Central memory CD8-positive, alpha-beta T cell (primary cell): Measurements from ENCODE around the gene LAMA2.
"Not testable (repeated sequence)": the region's sequence is repeated elsewhere in the genome, so short reads cannot be mapped to it uniquely, and the experiment has no call there.

ENCODE experiments used
- ATAC-seq: fragments of 150-1000 bp; cut with Tn5 transposase; replicated peaks from 2 replicates; pipeline ENCODE4 v1.10.0; 2022; ENCODE audit warnings: mild to moderate bottlenecking, moderate FRiP score, moderate number of reproducible peaks; ENCODE audit not compliant: poor library complexity, severe bottlenecking; ENCODE audit errors: extremely low read depth
- DNase-seq, 2 donors: peaks; one replicate each; pipeline ENCODE4 v3.0.0; 2021; ENCODE audit warnings: low spot score in 2 of 2
- H3K27ac Mint-ChIP-seq: one replicate; pipeline ENCODE4 v1.8.0; 2022; ENCODE audit warnings: low read depth, mild to moderate bottlenecking, moderate library complexity, mixed read lengths
- H3K27me3 Mint-ChIP-seq: one replicate; pipeline ENCODE4 v1.8.0; 2022; ENCODE audit warnings: mixed read lengths
- H3K36me3 Mint-ChIP-seq: one replicate; pipeline ENCODE4 v1.8.0; 2022; ENCODE audit warnings: mild to moderate bottlenecking, moderate library complexity, mixed read lengths; ENCODE audit not compliant: insufficient read depth
- H3K4me1 Mint-ChIP-seq: one replicate; pipeline ENCODE4 v1.8.0; 2022; ENCODE audit warnings: mixed read lengths
- H3K4me3 Mint-ChIP-seq: one replicate; pipeline ENCODE4 v1.8.0; 2022; ENCODE audit warnings: mild to moderate bottlenecking, moderate library complexity, mixed read lengths
- H3K9me3 Mint-ChIP-seq: one replicate; pipeline ENCODE4 v1.8.0; 2022; ENCODE audit warnings: mixed read lengths

Gene LAMA2

GRCh38 chr6:129073691-129074395 is 190.9 kb downstream of the LAMA2 start:
- Mint-ChIP-seq H3K36me3 (no peaks in the 10 kb centered on the region), H3K27ac (no peak overlapping the region), H3K27me3 (peaks cover 14% of the 10 kb centered on the region), H3K4me1 (no peaks in the 10 kb centered on the region), H3K9me3 (peaks cover 4% of the 10 kb centered on the region), H3K4me3 (no peak overlapping the region)
- no peak for ATAC-seq
- DNase-seq: no peak

DNA sequence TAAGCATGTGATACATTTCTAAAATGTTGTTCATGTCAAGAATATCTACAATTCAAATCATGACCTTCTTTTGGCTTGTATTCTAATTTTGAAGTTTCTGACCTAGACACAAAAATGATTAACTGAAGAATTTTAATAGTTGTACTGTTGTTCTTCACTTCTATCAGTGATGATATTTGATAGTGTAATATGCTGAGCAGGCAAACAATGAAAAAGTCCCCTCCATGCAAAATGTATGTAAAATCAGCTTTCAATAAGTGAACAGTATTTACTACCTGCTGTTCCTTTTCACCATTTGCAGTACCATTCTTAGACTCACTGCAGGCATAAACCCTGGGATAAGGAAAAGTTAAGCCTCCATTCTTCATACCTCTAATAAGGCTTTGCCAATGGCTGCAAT is 201.5 kb downstream of the LAMA2 start:
- DNase-seq (no peak), ATAC-seq (no peak)
- H3K27ac Mint-ChIP-seq: no peak overlapping the region
- no peaks in the 10 kb centered on the region for H3K4me1 Mint-ChIP-seq
- no peak overlapping the region for H3K4me3 Mint-ChIP-seq
- H3K36me3 Mint-ChIP-seq: no peaks in the 10 kb centered on the region
- peaks cover 9% of the 10 kb centered on the region for H3K27me3 Mint-ChIP-seq
- no peaks in the 10 kb centered on the region for H3K9me3 Mint-ChIP-seq

DNA sequence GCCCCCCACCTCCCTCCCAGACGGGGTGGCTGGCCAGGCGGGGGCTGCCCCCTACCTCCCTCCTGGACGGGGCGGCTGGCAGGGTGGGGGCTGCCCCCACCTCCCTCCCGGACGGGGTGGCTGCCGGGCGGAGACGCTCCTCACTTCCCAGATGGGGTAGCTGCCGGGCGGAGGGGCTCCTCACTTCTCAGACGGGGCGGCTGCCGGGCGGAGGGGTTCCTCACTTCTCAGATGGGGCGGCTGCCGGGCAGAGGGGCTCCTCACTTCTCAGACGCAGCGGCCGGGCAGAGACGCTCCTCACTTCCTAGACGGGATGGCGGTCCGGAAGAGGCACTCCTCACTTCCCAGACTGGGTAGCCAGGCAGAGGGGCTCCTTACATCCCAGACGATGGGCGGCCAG is 205.5 kb downstream of the LAMA2 start:
- H3K27ac Mint-ChIP-seq, H3K4me1 Mint-ChIP-seq, H3K27me3 Mint-ChIP-seq, H3K4me3 Mint-ChIP-seq, ATAC-seq, H3K9me3 Mint-ChIP-seq, H3K36me3 Mint-ChIP-seq, DNase-seq: not testable (repeated sequence)

- no peak for ATAC-seq
Measured at GRCh38 chr6:129089357-129089756, 206.4 kb downstream of the LAMA2 start.

GRCh38 chr6:129094147-129094546 is 211.2 kb downstream of the LAMA2 start:
- no peak overlapping the region for H3K27ac Mint-ChIP-seq
- H3K27me3 Mint-ChIP-seq: no peaks in the 10 kb centered on the region
- no peaks in the 10 kb centered on the region for H3K9me3 Mint-ChIP-seq
- DNase-seq (no peak), ATAC-seq (no peak)
- no peak overlapping the region for H3K4me3 Mint-ChIP-seq
- H3K36me3 Mint-ChIP-seq: no peaks in the 10 kb centered on the region
- H3K4me1 Mint-ChIP-seq: no peaks in the 10 kb centered on the region

More at GRCh38 chr6:129089357-129089756, 206.4 kb downstream of the LAMA2 start:
- no peak for DNase-seq
- Mint-ChIP-seq H3K27me3 (peaks cover 9% of the 10 kb centered on the region), H3K9me3 (no peaks in the 10 kb centered on the region), H3K4me3 (no peak overlapping the region), H3K4me1 (no peaks in the 10 kb centered on the region), H3K36me3 (no peaks in the 10 kb centered on the region), H3K27ac (no peak overlapping the region)

- Mint-ChIP-seq H3K4me3 (no peak overlapping the region), H3K36me3 (no peaks in the 10 kb centered on the region), H3K4me1 (no peaks in the 10 kb centered on the region), H3K27me3 (no peaks in the 10 kb centered on the region), H3K27ac (no peak overlapping the region), H3K9me3 (no peaks in the 10 kb centered on the region)
- ATAC-seq (no peak), DNase-seq (no peak)
Measured at GRCh38 chr6:129096651-129097290, 213.8 kb downstream of the LAMA2 start.

DNA sequence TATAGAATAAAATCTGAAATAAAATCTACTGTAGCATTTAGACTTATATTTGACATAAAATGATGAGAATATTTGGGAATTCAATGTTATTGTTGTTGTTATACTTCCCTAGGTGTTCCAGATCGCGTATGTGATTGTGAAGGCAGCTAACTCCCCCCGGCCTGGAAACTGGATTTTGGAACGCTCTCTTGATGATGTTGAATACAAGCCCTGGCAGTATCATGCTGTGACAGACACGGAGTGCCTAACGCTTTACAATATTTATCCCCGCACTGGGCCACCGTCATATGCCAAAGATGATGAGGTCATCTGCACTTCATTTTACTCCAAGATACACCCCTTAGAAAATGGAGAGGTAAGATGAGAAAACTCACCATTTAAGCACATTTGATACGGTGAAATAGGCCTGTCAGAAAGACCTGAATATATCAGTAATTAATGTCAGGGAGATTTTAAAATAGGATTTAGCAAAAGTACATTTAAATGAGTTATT is 215.2 kb downstream of the LAMA2 start:
- Mint-ChIP-seq H3K36me3 (no peaks in the 10 kb centered on the region), H3K9me3 (no peaks in the 10 kb centered on the region), H3K27me3 (no peaks in the 10 kb centered on the region), H3K4me1 (no peaks in the 10 kb centered on the region), H3K27ac (no peak overlapping the region), H3K4me3 (no peak overlapping the region)
- no peak for DNase-seq
- no peak for ATAC-seq

DNA sequence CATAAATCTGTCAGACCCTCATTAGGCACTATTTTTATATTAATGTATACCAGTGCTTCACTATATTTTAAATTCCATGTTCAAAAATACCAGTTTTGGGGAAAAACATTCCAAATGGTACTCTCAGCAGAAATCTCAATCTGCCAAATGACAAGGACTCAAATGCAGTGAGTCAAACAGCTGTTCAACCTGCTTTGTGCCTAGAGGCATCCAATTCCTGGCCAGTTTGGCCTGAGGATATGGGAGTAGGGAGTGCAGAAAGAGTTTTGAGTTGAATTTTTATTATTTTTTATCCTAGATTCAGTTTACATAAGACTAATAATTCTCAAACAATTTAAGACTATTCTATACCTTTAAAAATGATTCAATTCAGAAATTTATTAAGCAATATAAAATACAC is 216.8 kb downstream of the LAMA2 start:
- DNase-seq (no peak), ATAC-seq (no peak)
- Mint-ChIP-seq H3K4me1 (no peaks in the 10 kb centered on the region), H3K9me3 (no peaks in the 10 kb centered on the region), H3K4me3 (no peak overlapping the region), H3K36me3 (no peaks in the 10 kb centered on the region), H3K27me3 (no peaks in the 10 kb centered on the region), H3K27ac (no peak overlapping the region)

- ATAC-seq: no peak
- Mint-ChIP-seq H3K4me1 (no peaks in the 10 kb centered on the region), H3K36me3 (no peaks in the 10 kb centered on the region), H3K27ac (no peak overlapping the region), H3K4me3 (no peak overlapping the region), H3K27me3 (no peaks in the 10 kb centered on the region), H3K9me3 (no peaks in the 10 kb centered on the region)
- DNase-seq: no peak
Measured at GRCh38 chr6:129100164-129100563, 217.2 kb downstream of the LAMA2 start.

DNA sequence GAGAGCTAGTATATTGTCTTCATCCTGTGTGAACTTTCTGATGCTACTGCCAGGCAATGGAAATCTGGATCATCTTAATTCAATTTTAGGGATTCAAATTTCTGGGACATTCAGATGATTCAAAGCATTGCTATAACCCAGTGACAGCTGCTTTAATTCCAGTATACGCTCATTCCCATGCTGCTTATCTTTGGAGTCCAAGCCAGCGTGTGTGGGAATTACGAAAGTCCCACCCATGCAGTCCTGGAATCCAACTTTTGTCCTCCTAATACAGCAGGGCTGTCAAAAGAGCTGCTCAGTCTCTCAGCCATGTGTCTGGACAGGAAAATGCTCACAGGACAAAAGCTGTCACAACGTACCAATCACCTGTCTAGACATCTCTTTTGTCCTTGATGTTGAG is 219.8 kb downstream of the LAMA2 start:
- no peaks in the 10 kb centered on the region for H3K9me3 Mint-ChIP-seq
- no peaks in the 10 kb centered on the region for H3K36me3 Mint-ChIP-seq
- H3K27ac Mint-ChIP-seq: no peak overlapping the region
- no peaks in the 10 kb centered on the region for H3K27me3 Mint-ChIP-seq
- no peaks in the 10 kb centered on the region for H3K4me1 Mint-ChIP-seq
- DNase-seq (no peak), ATAC-seq (no peak)
- H3K4me3 Mint-ChIP-seq: no peak overlapping the region

DNA sequence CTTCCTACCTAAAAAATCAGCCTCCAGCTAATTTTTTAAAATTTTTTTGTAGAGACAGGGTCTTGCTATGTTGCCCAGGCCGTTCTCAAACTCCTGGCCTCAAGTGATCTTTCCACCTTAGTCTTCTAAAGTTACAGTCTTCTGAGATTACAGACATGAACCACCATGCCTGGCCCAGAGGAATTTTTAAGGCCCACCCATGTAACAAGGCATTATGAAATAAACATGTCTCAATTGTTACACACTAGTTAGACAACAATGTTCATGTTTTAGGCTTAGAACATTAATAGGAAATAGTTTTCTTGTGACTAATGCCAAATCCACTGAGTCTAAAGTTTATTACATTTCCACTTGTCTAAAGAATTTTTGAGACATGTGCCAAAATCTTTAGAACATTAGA is 221.2 kb downstream of the LAMA2 start:
- no peak overlapping the region for H3K4me3 Mint-ChIP-seq
- no peak for DNase-seq

GRCh38 chr6:129104560-129104959 is 221.6 kb downstream of the LAMA2 start:
- no peaks in the 10 kb centered on the region for H3K27me3 Mint-ChIP-seq

More for the DNA sequence above, 221.2 kb downstream of the LAMA2 start:
- H3K27me3 Mint-ChIP-seq: no peaks in the 10 kb centered on the region
- no peaks in the 10 kb centered on the region for H3K4me1 Mint-ChIP-seq
- H3K9me3 Mint-ChIP-seq: no peaks in the 10 kb centered on the region
- ATAC-seq: no peak
- no peak overlapping the region for H3K27ac Mint-ChIP-seq
- no peaks in the 10 kb centered on the region for H3K36me3 Mint-ChIP-seq

GRCh38 chr6:129105035-129105434 is 222.1 kb downstream of the LAMA2 start:
- ATAC-seq (no peak), DNase-seq (no peak)
- no peaks in the 10 kb centered on the region for H3K27me3 Mint-ChIP-seq
- H3K36me3 Mint-ChIP-seq: no peaks in the 10 kb centered on the region
- H3K4me1 Mint-ChIP-seq: no peaks in the 10 kb centered on the region
- no peak overlapping the region for H3K27ac Mint-ChIP-seq
- no peaks in the 10 kb centered on the region for H3K9me3 Mint-ChIP-seq
- no peak overlapping the region for H3K4me3 Mint-ChIP-seq

More at GRCh38 chr6:129104560-129104959, 221.6 kb downstream of the LAMA2 start:
- no peak overlapping the region for H3K27ac Mint-ChIP-seq
- DNase-seq (no peak), ATAC-seq (no peak)
- no peaks in the 10 kb centered on the region for H3K36me3 Mint-ChIP-seq
- no peak overlapping the region for H3K4me3 Mint-ChIP-seq
- no peaks in the 10 kb centered on the region for H3K9me3 Mint-ChIP-seq
- H3K4me1 Mint-ChIP-seq: no peaks in the 10 kb centered on the region
